ENCODE measurements around the gene CKS2.

GRCh38 chr9:89304834-89305188 is 6.2 kb upstream of the CKS2 start:
- TF ChIP-seq CTCF (IDR thresholded peaks at IDR 0.05 in 8 of 11, conservative IDR thresholded peaks at IDR 0.05 in 3 of 11), result no peak
- no peak for TF ChIP-seq POLR2A (IDR thresholded peaks at IDR 0.05)

Measured in spleen (tissue), 7 donors.